NCI-H524 (cell line): ENCODE measurements around the gene C2.
"Not testable (repeated sequence)": the region's sequence is repeated elsewhere in the genome, so short reads cannot be mapped to it uniquely, and the experiment has no call there.

Source experiments
- DNase-seq, 2 experiments: peaks; one replicate each; lab custom pipeline; 2025; lab: John Stamatoyannopoulos, UW

Gene C2

DNA sequence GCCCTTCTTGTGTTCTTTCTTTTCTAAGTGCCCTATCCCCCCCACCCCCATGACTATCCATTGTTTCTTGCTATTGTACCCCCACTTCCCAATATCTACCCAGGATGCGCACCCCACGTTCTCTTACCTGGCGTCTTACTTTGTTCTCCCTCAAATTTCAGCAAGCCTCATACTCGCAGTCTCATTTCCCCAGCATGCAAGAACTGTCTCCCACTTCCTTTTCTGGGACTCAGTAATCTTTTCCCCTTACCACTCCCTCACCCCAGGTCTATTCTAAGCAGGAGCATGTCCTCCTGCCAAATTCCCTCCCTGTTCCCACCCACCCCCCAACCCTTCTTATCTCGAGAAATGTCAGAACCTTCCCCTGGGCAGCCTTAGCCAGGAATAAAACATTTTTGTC, 28.3 kb upstream of the C2 start:
- no peak for DNase-seq

DNA sequence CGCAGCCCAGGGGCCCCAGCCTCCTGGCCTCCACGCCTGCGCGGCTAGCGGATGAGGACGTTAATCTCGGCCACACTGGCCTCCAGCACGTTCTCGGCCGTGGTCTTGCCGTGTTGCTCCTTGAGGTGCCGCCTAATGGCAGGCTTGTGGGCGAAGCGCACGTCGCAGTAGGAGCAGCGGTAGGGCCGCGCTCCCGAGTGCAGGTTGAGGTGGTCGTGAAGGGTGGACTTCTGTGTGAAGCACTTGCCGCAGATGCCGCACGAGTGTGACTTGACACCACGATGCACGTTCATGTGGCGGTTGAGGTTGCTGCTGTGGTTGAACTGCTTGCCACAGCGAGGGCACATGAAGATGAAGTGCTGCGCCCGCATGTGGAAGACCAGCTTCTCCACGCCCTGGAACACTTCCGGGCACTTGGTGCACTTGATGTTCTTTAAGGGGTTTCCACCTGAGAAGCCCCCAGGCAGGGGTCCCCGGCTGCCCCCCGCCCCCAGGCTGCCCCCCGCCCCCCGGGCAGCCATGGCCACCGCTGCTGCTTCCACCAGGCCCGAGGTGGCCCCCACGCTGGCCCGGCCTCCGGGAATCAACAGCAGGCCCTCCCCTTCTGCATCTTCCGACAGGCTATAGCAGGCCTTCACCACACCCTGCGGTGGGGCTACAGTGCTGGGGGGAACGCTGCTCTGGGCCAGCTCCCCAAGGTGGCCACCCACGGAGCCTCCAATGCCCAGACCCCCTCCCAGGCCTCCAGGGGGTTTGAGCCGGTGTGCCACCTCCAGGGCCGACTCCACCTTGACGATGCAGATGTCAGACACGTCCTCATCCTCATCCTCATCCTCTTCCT, 27.4 kb upstream of the C2 start:
- DNase-seq: no peak

DNA sequence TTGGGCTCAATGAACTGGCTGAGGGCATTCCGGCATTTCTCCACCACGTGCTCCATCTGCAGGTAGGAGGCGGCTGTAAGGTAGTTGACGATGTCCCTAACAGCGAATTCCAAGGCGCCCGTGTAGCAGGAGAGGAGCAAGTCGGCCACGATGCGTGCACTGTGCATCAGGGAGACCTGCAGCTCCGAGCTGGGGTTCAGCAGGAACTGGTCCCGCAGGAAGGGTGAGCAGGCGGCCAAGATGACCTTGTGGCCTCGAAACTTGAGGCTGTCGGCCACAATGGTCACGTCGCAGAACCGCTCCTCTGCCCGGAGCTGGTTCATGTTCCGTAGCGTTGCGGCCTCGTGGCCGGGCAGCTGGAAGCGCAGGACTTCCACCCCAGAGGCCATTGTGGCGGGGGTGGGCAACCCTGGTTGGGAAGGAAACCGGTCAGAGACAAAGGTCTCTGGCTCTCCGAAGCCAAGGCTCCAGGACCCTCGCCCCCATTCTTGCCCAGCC, 26.6 kb upstream of the C2 start:
- no peak for DNase-seq

DNA sequence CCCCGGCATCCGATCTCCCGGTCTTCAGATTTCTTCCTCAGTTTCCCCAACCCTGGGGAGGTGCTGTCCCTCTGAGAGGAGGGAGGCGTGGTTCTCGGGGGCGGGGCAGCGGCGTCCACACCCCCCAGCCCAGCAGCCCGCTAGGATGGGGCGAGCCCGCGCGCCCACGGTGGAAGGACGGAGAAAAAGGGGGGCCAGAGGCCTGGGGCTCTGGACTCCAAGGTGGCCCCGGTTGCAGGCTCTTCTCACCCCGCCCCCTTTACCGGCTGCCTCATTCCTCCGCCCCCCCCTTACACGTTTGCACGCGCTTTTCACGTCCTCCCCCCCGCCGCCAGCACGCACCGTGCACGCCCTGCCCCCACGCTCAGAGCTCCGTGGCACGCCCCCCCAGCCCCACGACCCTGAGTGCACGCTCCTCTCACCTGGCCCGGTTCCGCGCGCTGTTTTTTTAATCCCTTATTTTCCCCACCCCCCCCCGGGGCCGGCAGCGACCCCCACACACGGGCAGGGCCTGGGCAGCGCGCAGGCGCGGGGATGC, 26.0 kb upstream of the C2 start:
- DNase-seq: peak in 1 of 2 experiments; percentile 56

DNA sequence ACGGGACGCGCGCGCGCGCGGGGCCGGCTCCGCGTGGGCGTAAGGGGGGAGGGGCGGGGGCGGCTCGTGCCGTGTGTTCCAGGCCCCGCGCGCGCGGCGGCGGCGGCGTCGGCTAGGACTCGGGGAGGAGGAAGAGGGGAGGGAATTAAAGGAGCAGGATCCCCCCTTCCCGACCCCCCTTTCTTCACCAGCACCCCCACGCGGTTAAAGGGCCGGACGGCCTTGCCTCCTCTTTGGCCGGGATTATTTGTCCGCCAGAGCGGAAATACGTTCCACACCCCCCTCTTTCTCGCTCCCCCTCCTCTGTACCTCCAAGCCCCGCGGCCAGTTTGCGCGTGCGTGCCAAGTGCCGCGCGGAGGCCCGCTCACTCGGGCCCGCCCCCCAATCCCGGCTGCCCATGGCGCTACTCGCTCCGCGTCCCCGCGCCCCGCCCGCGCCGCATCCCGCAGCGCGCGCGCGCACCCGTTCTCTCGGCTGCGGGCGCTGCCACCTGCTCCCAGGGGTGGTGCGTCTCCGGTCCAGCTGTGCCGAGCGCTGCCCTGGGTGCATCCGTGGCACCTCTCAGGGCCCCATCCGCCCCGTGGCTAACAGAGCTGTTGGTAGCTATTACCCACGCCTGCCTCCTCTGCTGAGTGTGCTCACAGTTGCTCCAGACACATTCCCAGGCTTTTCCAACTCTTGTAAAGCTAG, 25.4 kb upstream of the C2 start, which contains the start of gene ZBTB12:
Gene ZBTB12, minus strand, starts transcription at position 134 of the 691 bp plus-strand sequence. CDS start 781 bp downstream, outside the sequence.
- peak; percentile 93 to 97 for DNase-seq

DNA sequence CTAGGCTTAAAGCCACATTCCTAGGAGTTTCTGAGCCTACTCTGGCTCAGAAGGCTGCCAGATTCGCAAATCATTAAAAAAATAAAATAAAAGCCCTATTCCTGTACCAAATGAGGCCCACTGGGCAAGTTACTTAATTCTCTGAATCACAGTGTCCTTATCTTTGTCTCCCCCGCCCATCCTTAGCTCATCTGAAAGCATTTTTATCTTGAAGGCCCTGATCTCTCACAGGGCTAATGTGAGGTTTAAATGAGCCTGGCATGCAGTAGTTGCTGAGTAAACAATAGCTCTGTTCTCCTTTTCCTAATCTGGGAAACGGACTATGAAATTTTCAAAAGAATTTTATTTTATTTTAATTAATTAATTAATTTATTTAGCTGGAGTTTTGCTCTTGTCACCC, 23.6 kb upstream of the C2 start:
- no peak for DNase-seq

DNA sequence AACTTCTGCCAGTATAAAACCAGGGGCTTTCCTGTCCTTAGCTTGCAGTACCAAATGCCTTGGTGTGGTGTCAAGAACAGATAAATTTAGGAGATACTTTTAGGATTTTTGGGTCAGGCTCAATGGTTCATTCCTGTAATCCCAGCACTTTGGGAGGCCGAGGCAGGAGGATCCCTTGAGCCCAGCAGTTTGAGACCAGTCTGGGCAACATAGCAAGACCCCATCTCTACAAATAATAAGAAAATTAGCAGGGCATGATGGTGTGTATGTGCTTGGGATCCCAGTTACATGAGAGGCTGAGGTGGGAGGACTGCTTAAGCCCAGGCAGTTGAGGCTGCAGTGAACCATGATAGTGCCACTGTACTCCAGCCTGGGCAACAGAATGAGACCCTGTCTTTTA, 22.5 kb upstream of the C2 start:
- no peak for DNase-seq

DNA sequence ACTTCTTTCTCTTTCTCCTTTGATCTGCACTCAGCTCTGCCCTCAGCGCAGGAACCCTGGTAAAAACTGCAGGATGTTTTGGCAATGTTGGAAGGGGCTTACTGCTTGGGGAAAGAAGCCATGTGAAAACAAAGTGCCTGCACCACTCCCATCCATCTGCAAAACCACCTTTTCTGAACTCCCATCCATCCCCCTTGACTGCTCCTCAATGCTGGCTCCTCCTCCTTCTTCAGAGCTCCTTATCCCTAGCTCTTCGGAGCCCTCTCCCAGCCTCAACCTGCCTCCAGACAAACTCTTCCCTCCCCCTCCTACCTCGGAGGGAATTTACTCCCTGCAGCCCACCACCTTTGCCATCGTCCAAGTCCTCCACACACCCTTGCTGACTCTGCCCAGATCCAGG, 21.4 kb upstream of the C2 start:
- no peak for DNase-seq

DNA sequence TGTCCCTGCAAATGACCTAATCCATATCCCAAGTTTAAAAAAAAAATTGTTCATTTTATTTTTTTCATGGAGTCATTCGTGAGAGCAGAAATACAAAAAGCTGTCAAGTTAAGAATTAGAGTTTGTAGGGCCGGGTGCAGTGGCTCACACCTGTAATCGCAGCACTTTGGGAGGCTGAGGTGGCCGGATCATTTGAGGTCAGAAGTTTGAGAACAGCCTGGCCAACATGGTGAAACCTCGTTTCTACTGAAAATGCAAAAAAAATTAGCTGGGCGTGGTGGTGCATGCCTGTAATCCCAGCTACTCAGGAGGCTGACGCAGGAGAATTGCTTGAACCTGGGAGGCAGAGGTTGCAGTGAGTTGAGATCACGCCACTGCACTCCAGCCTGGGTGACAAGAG, 20.8 kb upstream of the C2 start:
- DNase-seq: not testable (repeated sequence)

DNA sequence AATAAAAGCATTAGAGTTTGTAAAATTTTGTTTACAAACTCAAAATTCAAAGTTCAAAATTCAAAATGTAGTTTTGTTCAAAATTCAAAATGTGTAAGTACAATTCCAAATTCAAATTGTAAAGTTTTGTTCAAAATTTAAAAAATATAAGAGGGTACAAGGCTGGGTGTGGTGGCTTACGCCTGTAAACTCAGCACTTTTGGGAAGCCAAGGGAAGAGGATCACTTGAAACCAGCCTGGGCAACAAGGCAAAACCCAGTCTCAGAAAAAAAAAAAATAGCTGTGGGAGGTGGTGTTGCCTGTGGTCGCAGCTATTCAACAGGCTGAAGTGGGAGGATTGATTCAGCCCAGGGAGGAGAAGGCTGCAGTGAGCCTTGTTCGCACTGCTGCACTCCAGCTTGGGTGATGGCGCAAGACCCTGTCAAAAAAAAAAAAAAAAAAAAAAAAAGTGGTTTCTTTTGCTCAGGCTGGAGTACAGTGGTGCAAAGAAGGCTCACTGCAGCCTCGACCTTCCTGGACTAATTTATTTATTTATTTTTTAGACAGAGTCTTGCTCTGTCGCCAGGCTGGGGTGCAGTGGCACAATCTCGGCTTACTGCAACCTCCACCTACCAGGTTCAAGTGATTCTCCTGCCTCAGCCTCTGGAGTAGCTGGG, 20.2 kb upstream of the C2 start:
- DNase-seq: no peak

DNA sequence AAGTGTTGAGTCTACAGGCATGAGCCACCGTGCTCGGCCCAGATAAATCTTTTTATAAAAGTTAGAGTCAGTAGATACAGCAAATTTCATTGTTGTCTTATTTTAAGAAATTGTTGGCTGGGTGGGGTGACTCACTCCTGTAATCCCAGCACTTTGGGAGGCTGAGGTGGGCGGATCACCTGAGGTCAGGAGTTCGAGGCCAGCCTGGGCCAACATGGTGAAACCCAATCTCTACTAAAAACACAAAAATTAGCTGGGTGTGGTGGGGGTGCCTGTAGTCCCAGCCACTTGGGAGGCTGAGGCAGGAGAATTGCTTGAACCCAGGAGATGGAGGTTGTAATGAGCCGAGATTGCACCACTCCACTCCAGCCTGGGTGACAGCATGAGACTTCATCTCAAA, 19.3 kb upstream of the C2 start:
- DNase-seq: not testable (repeated sequence)

DNA sequence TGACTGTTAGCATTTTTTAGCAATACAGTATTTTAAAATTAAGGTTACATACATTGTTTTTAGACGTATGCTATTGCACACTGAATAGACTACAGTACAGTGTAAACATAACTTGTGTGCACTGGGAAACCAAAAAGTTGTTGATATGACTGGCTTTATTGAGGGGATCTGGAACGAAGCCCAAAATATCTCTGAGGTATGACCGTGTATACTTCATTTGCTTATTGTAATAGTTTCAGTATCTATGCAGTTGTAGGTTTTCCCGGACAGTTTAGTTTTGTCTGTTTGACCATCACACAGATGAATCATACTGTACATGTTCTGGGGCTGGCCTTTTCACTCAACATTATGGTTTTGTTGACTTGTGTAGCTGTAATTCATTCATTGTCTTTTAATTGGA, 18.7 kb upstream of the C2 start:
- no peak for DNase-seq

DNA sequence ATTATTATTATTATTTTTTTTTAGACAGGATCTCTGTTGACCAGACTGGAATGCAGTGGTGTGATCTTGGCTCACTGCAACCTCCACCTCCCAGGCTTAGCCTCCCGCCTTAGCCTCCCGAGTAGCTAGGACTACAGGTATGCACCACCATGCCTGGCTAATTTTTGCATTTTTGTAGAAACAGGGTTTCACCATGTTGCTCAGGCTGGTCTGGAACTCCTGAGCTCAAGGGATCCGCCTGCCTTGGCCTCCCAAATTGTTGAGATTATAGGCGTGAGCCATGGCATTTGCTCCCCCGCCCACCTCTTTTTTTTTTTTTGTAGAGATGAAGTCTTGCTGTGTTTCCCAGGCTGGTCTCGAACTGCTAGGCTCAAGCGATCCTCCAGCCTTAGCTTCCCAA, 18.2 kb upstream of the C2 start:
- not testable (repeated sequence) for DNase-seq

DNA sequence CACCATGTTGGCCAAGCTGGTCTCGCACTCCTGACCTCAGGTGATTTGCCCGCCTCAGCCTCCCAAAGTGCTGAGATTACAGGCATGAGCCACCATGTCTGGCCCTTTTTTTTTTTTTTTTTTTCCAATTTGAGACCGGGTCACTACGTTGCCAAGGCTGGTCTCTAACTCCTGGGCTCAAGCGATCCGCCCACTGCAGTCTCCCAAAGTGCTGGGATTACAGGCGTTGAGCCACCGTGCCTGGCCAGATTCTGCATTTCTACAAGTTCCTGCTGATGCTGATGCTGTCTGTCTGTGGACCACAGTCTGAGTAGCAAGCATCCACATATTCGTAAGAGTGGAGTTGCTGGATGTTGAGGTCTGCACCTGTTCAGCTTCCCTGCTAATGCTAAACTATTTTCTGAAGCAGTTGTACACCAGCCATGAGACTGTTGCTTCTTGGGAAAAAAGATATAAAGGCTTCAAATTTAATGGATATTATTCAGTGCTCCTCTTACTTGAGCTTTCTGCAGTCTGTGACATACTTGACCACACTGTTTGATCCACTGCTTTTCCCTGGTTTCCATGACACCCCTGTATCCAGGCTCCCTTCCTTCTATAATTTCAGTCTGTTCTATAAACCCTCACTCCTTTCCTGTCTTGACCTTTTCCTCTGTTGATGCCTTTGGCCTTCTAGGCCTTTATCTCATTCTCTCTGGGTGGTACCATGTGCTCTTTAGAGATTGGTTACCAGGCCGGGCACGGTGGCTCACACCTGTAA, 15.5 kb upstream of the C2 start:
- no peak for DNase-seq

DNA sequence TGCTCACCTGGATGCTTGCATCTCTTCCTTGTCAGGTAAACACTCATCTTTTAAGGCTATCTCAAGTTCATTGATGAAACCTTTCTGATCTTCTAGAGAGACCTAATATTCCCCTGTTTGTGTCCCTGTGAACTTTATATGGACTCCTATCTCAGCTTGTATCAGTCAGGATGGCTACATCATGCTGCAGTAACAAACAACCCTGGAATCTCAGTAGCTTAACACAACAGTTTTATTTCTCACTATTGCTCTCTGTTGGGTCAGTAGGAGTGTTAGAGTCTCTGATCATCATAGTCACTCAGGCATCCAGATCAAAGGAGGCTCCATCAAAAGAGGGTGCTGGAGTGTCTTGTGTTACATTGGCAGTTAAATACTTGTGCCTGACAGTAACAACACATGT, 12.2 kb upstream of the C2 start:
- DNase-seq: no peak

DNA sequence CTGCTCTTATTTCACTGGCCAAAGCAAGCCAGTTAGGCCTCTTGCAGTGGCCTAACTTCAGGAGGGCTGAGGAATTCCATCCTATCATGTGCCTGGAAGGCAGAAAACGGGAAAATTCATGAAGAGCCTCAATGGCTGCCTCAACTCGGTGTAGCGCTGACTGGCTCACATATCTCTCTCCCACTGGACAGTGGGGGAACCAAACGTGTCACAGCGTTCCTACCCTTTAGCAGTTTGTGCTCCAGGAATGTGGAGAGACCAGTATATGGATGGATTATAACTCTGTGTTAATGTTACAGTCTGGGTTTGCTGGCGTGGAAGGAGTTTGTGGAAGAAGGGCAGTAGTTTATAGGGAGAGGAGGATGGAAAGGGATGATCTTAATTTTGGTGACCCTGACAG, 11.8 kb upstream of the C2 start:
- DNase-seq: no peak

DNA sequence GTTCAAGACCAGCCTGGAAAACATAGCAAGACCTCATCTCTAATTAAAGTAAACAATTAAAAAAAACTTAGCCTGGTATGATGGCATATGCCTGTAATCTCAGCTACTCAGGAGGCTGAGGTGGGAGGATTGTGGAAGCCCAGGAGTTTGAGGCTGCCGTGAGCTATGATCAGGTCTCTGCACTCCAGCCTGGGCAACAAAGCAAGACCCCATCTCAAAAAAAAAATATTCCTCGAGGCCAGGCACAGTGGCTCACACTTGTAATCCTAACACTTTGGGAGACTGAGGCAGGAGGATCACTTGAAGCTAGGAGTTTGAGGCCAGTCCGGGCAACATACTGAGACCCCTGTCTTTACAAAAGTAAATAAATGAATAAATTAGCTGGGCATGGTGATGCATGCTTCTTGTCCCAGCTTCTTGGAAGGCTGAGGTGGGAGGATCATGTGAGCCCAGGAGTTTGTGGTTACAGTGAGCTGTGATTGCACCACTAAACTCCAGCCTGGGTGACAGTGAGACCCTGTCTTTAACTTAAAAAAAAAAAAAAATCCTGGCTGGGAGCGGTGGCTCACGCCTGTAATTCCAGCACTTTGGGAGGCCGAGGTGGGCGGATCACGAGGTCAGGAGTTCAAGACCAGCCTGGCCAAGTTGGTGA, 9.3 kb upstream of the C2 start:
- DNase-seq: no peak

DNA sequence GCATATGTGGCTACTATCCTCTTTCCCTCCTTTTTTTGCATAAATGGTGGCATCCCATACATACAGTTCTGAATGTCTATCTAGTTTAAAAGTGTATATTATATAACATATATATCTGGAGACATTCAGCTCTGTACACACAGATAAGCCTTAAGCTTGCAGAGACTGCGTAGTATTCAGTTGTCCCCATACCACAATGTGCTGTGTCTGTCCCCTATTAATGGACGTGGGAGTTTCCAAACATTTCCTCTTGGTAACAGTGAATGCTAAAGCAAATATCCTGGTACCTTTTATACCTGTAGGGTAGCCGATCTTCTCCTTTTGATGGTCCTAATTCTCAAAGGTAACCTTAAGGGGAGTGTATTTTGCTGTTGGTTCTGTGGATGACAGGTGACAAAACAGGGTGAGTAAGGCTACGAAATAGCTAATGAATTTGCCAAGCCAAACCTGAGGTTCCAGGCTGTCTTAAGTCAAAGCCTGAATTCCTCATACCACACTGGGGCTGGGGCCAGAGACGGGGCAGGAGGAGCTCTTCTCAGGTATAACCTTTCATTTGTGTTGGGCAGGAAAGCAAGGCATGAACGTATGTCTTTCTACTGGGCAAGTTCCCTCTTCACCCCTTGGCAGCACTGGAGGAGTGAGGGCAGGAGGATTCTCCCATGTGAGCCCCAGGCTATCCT, 7.8 kb upstream of the C2 start:
- DNase-seq: no peak

DNA sequence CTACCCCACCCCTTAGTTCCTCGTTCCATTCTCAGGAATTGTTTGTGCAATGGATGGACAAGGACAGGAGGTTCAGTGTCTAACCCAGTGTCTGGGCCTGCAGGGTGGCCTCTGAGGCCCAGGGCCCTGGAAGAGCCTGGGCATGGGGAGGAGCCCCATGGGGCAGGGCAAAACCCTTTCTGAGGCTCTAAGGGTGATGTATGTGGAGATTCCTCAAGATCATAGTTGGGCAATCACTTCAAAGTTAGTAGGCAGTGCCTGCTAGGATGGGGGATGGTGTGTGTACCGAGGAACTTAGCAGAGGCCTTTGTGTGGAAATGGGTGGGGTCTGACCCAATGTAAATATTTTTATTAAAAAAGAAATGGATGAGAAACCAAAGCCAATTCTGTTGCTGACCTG, 6.7 kb upstream of the C2 start:
- no peak for DNase-seq

DNA sequence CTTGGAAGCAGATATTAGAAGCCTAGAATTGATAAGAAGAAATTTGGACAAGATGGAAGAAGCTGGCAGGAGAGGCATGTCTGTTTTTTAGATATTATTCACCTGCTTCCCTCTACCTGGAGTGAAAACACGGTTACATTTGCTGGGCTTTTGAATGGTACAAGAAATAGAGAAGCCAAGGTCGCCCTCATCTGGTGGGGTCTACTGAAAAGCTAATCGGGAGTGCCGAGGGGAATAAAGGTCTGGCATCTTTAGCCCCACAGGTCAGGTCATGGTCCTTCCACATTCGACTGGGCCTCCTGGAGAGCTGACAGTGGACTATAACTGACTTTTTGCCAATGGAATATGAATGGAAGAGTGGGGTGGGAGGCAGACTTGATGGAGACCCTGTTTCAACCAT, 4.6 kb upstream of the C2 start:
- no peak for DNase-seq
